Measurements from ENCODE around the gene ATM. TPM values are rescaled to one million over a fixed set of nuclear protein-coding genes. Genes with fewer than 3 reads are reported as not detected.

Gene ATM, protein sequence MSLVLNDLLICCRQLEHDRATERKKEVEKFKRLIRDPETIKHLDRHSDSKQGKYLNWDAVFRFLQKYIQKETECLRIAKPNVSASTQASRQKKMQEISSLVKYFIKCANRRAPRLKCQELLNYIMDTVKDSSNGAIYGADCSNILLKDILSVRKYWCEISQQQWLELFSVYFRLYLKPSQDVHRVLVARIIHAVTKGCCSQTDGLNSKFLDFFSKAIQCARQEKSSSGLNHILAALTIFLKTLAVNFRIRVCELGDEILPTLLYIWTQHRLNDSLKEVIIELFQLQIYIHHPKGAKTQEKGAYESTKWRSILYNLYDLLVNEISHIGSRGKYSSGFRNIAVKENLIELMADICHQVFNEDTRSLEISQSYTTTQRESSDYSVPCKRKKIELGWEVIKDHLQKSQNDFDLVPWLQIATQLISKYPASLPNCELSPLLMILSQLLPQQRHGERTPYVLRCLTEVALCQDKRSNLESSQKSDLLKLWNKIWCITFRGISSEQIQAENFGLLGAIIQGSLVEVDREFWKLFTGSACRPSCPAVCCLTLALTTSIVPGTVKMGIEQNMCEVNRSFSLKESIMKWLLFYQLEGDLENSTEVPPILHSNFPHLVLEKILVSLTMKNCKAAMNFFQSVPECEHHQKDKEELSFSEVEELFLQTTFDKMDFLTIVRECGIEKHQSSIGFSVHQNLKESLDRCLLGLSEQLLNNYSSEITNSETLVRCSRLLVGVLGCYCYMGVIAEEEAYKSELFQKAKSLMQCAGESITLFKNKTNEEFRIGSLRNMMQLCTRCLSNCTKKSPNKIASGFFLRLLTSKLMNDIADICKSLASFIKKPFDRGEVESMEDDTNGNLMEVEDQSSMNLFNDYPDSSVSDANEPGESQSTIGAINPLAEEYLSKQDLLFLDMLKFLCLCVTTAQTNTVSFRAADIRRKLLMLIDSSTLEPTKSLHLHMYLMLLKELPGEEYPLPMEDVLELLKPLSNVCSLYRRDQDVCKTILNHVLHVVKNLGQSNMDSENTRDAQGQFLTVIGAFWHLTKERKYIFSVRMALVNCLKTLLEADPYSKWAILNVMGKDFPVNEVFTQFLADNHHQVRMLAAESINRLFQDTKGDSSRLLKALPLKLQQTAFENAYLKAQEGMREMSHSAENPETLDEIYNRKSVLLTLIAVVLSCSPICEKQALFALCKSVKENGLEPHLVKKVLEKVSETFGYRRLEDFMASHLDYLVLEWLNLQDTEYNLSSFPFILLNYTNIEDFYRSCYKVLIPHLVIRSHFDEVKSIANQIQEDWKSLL (N-terminal part only)
- 10 to 100 TPM in 1 of 3 donors, 1 to 10 TPM in 2; 9.6 to 22.0 (median 9.9) TPM for polyA plus RNA-seq

GRCh38 chr11:108222574-108223347 lies at the start of gene ATM, which contains the start of gene NPAT:
TSS of gene ATM (plus strand) at chr11:108223067. CDS start at chr11:108227625, 4,558 bp downstream.
TSS of gene NPAT (minus strand) at chr11:108222638. CDS start at chr11:108222536, 102 bp downstream.
- WGBS, 3 donors = 0 to 1% (median 0%) methylated on average over 70 of the region's 70 CpGs
- H3K27ac ChIP-seq (ENCODE audit: low read depth, low read length) = peak within 1 kb of the TSS; percentile 21

- WGBS, 3 donors = 78 to 94% (median 89%) methylated on average over 5 of the region's 5 CpGs
- no peak overlapping the region for H3K27ac ChIP-seq (ENCODE audit: low read depth, low read length)
These were observed 45.3 kb upstream of the ATM start for GRCh38 chr11:108177570-108177969.

GRCh38 chr11:108193725-108194124 lies 29.1 kb upstream of the ATM start:
- H3K27ac ChIP-seq (ENCODE audit: low read depth, low read length) = no peak overlapping the region

DNA sequence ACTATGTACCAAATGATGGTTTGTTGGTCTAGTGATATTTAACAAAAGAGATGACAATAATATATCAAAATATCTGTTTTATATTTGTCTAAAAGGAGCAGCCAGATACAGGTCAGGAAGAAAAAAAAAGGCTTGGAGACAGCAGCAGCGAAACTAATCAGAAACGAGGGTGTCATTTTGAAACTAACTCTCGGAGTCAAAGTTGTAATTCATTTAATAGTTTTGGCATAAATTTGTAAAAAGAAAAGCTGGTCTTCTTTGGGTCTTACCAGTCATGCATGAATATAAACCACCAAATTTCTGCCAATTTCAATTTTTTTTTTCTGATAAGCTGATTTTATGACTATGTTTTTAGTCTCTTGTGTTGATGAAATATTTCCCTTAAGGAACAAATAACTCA lies 26.0 kb upstream of the ATM start:
- WGBS, 3 donors = 78 to 93% (median 85%) methylated on average over 3 of the region's 3 CpGs
- H3K27ac ChIP-seq (ENCODE audit: low read depth, low read length) = no peak overlapping the region

GRCh38 chr11:108197351-108197750 lies 25.5 kb upstream of the ATM start:
- H3K27ac ChIP-seq (ENCODE audit: low read depth, low read length) = no peak overlapping the region

DNA sequence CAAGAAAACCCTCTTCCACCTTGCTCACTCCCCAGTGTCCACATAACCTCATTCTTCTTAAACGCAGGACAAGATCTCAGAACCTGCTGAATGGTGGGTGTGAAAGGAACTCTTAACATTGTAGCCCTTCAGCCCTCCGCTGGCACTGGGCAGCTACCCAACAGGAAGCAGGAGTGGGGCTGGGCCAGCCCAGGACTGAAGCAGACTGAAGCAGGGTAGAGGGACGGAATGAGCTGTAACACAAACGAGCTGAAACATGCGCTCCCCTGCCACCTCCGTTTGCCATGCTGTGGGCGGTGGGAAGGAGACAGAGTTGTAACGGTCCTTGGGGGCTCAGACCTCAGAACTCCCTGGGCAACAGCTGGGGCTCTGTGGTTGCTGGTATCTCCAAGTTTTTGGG lies 24.0 kb upstream of the ATM start:
- H3K27ac ChIP-seq (ENCODE audit: low read depth, low read length) = no peak overlapping the region
- 78 to 91% (median 87%) methylated on average over 8 of the region's 8 CpGs for WGBS, 3 donors

- WGBS, 3 donors = 73 to 89% (median 76%) methylated on average over 12 of the region's 12 CpGs
These were observed 23.2 kb upstream of the ATM start for GRCh38 chr11:108199446-108200321.

GRCh38 chr11:108203075-108203474 lies 19.8 kb upstream of the ATM start:
- H3K27ac ChIP-seq (ENCODE audit: low read depth, low read length) = no peak overlapping the region
- 77 to 86% (median 84%) methylated on average over 2 of the region's 2 CpGs for WGBS, 3 donors

More at GRCh38 chr11:108199446-108200321, 23.2 kb upstream of the ATM start:
- H3K27ac ChIP-seq (ENCODE audit: low read depth, low read length) = no peak overlapping the region

- H3K27ac ChIP-seq (ENCODE audit: low read depth, low read length) = no peak overlapping the region
- 94 to 97% (median 95%) methylated on average over 9 of the region's 9 CpGs for WGBS, 3 donors
These were observed 18.5 kb upstream of the ATM start for GRCh38 chr11:108204376-108204775.

DNA sequence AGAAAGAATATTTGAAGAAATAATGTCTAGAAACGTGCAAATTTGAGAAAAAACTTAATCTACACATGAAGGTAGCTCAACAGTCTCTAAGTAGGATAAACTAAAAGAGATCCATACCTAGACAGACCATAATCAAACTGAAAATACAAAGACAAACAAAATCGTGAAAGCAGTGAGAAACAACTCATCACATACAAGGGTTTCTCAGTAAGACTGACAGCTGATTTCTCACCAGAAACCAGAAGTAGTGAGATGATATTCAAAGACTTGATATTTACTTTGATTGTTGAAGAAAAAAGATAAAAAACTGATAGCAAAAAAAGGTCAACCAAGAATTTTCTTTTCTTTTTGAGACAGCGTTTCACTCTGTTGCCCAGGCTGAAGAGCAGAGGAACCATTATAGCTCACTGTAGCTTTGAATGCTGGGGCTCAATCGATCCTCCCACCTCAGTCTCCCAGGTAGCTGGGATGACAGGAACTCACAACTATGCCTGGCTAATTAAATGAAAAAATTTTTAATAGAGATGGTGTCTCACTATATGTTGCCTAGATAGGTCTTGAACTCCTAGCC lies 17.9 kb upstream of the ATM start:
- WGBS, 3 donors = 94 to 96% (median 96%) methylated on average over 4 of the region's 4 CpGs

DNA sequence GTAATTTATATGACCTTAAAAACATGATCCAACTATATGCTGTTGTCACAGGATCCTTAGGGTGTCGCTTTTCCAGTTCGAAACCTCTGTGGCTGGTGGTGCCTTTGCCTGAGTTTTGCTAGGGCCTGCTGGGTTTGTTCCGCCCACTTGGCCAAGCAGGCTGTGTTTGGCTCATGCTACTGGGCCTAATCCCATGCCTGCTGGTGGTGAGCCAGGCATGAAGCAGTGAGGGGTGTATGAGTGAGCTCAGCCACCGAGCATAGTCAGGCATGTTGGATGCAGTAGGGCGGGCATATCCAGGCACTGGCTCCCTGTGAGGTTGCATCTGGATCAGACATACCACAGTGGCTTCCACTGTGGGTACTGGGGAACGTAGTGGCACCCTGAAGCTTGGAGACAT lies 16.7 kb upstream of the ATM start:
- no peak overlapping the region for H3K27ac ChIP-seq (ENCODE audit: low read depth, low read length)
- 93 to 99% (median 97%) methylated on average over 6 of the region's 6 CpGs for WGBS, 3 donors

More for the DNA sequence above, 17.9 kb upstream of the ATM start:
- no peak overlapping the region for H3K27ac ChIP-seq (ENCODE audit: low read depth, low read length)

DNA sequence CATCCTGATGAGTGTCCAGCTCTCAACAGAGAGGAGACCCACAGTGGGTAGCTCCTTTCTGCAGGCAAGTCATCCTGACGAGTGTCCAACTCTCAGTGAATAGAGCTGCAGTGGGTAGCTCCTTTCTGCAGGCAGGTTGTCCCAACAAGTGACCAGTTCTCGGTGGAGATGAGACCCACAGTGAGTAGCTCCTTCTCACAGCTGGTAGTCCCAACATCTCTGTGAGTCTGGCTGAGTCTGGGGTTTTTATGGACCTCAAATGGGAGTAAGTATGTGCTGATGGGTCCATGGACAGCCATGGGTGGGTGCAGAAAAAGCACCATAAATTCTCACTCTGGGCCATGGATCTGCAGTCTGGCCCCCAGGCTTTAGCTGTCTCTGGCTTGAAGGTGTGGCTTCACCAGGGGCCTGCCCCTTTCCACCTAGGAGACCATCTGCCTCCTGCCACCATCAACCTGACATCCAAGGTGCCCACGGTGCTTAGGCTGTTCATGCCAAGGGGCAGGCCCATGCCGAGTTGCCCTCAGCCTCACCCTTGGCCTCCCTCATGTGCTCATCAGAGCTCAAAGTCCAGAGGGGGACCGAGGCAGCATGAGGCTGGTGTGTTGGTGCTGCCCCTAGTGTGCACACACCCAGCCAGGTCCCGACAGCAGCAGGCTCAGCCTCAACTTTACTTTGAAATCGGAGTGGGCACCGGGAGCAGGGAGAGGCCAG lies 15.7 kb upstream of the ATM start:
- WGBS, 3 donors = 86 to 97% (median 92%) methylated on average over 8 of the region's 8 CpGs

DNA sequence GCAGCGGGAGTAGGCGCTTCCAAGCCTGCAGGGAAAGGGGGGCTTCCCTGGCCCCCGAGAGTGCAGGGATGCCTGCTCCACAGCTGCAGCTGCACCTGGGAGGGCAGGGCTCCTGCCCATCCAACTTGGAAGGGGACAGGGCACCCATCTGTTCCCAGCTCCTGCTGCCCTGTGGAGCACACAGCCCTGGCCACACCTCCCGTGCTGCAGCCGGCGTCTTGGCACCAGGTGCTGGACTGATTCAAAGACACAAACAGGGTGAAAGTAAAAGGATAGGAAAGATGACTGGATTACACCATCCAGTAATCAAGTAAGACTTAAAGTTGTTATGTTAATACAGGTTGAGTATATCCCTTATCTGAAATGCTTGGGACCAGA lies 15.2 kb upstream of the ATM start:
- 95 to 100% (median 98%) methylated on average over 6 of the region's 6 CpGs for WGBS, 3 donors

More for the DNA sequence above, 15.7 kb upstream of the ATM start:
- H3K27ac ChIP-seq (ENCODE audit: low read depth, low read length) = no peak overlapping the region

DNA sequence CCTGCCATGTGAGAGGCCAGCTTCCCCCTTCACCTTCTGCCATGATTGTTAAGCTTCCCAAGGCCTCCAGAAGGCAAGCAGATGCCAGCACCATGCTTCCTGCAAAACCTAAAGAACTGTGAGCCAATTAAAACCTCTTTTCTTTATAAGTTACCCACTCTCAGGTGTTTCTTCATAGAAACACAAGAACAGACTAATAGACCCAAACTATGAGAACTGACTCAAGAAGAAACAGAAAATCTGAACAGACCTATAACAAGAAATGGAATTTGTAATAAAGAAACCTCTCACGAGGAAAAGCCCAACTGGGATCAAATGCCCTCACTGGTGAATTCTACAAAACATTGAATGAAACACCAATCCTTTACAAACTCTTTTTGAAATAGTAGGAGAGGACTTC lies 12.4 kb upstream of the ATM start:
- H3K27ac ChIP-seq (ENCODE audit: low read depth, low read length) = no peak overlapping the region
- 91 to 100% (median 95%) methylated on average over 1 of the region's 1 CpG for WGBS, 3 donors

More for the DNA sequence above, 15.2 kb upstream of the ATM start:
- H3K27ac ChIP-seq (ENCODE audit: low read depth, low read length) = no peak overlapping the region

DNA sequence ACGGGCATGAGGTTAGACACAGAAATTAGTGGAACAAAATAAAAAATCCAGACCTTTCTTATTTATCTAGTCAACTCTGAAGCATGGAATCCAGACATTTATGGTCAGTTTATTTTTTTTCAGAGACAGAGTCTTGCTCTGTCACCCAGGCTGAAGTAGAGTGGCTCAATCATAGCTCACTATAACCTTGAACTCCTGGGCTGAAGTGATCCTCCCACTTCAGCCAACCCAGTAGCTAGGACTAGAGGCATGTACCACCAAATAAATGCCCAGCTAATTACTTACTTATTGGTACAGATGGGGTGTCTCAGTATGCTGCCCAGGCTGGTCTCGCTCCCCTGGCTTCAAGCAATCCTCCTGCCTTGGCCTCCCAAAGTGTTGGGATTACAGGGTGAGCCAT lies 9.1 kb upstream of the ATM start:
- H3K27ac ChIP-seq (ENCODE audit: low read depth, low read length) = no peak overlapping the region
- WGBS, 3 donors = 48 to 95% (median 89%) methylated on average over 2 of the region's 2 CpGs

DNA sequence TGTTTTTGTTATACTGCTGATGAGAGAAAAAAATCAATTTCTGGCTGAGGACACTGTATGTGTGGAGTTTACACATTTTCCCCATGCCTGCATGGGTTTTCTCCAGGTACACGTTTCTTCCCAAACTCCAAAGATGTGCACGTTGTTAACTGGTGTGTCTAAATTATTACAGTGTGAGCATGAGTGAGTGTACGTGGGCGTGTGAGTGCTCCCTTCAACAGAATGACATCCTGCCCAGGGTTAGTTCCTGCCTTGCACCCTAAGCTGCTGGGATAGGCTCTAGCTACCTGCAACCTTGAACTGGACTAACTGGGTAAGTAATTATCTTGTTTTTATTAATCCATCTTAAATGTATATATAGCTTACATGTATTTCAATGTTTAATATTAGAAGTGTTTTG lies 5.9 kb upstream of the ATM start:
- 44 to 71% (median 67%) methylated on average over 4 of the region's 4 CpGs for WGBS, 3 donors
- H3K27ac ChIP-seq (ENCODE audit: low read depth, low read length) = no peak overlapping the region

Data from adipose tissue (tissue), 3 donors.